ENCODE results near the gene TENM3.

DNA sequence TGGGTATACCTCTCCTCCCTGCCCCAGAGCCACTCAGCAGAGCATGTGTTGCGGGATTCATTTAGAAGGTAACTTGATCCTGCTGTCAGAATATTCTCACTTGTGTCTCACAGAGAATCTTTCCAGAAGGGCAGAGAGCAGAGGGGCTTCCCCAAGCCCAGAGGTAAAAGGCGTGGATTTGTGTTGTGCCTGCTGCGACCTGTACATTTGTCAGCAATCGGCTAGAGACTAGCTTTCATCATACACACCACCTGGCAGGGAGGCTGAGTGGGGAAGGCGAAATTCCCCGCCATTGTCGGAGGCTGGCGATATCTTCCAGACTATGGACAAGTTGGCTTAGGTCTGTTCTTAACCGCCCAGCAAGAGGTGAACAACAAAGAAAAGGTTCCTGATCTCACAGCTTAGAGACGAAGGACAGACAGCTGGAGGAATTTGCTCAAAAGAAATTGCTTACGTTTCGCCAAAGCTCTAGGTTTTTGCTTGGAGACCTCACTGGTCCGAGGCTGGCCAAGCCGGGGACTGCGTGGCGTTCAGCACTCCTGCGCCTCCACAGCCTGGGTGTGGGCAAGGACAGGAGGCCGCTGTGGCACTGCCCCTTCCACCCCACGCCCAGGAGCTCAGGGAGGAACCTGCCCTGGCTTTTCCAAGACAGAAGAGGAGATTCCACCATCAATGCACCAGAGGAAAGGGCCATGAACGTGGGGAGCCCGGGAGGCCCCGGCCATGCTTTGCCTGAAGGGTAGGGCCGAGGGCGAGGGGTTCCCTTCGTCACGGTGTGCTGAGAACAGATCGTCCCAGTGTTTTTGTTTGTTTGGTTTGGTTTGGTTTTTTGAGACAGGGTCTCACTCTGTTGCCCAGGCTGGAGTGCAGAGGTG lies 604.6 kb downstream of the TENM3 start:
- TF ChIP-seq, protein P1, sequence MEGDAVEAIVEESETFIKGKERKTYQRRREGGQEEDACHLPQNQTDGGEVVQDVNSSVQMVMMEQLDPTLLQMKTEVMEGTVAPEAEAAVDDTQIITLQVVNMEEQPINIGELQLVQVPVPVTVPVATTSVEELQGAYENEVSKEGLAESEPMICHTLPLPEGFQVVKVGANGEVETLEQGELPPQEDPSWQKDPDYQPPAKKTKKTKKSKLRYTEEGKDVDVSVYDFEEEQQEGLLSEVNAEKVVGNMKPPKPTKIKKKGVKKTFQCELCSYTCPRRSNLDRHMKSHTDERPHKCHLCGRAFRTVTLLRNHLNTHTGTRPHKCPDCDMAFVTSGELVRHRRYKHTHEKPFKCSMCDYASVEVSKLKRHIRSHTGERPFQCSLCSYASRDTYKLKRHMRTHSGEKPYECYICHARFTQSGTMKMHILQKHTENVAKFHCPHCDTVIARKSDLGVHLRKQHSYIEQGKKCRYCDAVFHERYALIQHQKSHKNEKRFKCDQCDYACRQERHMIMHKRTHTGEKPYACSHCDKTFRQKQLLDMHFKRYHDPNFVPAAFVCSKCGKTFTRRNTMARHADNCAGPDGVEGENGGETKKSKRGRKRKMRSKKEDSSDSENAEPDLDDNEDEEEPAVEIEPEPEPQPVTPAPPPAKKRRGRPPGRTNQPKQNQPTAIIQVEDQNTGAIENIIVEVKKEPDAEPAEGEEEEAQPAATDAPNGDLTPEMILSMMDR (IDR thresholded peaks at IDR 0.05): no peak
- TF ChIP-seq POLR2A (IDR thresholded peaks at IDR 0.05) (no peak), POLR2AphosphoS5 (IDR thresholded peaks at IDR 0.05) (no peak)
